Hepatic stellate cell (primary cell): ENCODE data around the gene OPN4.

Experiments used
- DNase-seq: peaks from one replicate; pipeline ENCODE4 v3.0.0; 2011; ENCODE audit warnings: low spot score

OPN4 gene

DNA sequence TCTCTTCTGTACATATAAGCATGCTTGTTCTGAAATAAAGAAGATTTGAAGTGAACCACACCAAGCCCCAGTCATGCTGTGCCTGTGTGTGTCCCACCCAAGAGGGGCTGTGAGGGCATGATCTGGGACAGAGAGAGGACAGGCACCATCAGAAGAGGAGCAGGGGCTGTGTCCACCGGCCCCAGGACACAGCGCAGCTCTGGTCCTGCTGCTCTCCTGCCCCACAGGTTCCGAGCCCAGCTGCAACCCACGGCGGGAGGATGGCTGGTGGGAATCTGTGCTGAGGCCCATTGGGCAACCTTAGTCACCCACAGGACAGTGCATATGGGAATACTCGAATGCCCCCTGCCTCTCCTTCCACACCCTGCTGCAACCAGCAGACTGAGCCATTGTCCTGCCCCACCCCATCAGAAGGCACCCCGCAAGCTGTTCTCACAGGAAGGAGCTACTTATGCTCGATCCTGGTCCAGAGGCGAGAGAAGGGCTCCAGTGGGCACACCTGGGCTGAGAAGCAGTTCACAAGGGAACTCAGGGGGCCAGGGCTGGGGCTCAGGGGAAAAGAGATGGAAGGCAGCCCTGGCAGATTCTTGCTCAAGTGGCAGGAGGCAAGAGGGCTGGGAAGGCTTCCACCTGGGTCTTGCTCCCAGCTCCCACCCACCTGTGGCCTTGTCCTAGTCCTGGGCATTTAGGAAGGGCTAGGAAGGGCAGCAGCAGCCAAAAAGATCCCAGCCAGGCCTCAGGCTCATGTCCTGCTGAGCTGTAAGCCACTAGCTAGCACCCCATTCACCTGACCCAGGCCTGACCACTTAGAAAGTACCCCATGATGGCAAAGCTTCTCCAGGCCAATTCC is 45.9 kb downstream of the OPN4 start:
- DNase-seq, result no peak

DNA sequence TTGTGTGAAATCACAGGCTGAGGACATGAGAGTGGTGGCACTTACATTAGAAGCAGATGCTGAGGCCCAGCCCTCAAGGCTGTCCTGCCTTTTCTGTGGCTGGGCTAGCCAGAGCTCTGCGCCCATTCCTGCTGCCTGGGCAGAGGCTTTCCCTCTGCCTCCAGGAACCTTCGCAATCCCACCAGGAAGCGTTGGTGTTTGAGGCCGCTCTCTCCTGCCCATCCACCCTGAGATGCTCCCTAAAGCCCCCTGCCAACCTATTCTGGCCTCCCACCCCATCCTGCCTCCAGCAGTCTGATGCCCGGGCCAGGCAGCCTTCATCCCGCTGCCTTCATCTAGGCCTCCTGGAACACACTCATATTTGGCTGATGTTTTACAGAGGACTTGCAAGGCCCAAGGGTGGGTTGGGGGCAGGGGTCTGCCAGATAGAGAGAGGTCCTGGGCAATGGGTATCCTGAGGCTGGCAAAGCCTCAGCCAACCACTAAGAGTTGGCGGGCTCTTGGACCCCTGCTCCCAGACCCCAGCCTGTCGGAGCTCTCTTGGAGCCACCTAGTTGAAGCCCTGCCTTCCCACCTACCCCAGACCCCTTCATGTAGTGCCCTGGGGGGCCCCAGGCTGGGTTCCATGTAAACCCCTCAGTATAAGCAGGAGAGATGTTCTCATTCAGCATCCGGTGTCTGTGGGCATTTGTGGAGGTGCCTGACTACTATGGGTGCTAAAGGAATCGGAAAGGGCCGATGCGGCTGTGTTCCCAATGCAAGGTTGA is 46.7 kb downstream of the OPN4 start:
- DNase-seq, result no peak

- no peak for DNase-seq
Measured at GRCh38 chr10:86703176-86703575, 48.8 kb downstream of the OPN4 start.

DNA sequence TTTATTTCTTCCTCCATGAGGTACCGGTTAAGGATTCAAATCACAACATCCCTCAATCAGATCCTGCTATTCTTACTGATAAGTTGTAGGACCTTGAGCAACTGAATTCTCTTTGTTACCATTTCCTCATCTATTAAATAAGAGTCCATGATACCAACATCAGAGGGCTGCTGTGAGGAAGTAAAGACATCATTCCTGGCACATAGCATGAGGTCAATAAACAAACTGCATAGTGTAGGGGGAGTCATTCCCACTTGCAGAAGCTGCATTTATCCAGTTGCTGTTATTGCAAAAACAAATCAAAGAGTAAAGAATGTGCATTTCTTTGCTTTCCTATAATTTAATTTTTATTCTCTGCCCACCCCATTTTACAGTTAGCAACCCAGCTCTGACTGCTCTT is 50.8 kb downstream of the OPN4 start:
- no peak for DNase-seq

DNA sequence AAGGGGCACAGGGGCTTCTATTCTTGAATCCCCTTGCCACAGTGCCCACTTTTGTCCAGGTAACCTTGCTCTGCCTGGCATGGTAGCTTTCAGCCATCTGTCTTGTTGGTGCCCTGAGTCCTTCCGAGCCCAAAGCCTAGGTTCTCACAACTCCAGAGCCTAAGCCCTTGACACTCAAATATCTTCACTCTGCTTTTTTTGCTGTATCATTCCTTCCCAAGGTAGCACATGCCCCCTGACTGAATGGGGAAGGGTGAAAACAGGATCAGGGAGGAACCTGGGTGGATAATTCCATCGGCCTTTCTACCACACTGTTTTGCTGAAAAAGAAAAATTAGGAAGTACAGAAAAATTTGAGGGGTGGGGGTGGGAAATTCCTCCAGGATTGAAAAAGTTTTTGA is 51.6 kb downstream of the OPN4 start:
- DNase-seq, result no peak

DNA sequence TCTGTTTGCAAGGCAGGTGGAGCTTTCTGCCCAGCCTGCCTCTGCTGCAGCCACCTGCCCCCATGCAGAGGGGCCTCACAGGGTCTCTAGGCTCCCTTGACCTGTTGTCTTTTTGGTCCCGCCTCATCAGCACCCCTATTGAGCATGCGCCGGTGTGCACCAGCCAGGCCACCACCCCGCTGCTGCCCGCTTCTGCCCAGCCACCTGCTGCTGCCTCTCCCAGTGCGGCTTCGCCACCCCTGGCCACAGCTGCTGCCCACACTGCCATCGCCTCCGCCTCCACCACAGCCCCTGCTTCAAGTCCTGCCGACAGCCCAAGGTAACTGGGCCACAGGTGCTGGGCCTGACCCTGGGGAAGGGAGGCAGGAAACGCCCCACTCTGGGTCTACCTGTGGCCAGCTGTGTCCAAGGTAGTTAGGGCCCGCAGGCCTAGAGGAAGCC is 52.1 kb downstream of the OPN4 start:
- no peak for DNase-seq

DNA sequence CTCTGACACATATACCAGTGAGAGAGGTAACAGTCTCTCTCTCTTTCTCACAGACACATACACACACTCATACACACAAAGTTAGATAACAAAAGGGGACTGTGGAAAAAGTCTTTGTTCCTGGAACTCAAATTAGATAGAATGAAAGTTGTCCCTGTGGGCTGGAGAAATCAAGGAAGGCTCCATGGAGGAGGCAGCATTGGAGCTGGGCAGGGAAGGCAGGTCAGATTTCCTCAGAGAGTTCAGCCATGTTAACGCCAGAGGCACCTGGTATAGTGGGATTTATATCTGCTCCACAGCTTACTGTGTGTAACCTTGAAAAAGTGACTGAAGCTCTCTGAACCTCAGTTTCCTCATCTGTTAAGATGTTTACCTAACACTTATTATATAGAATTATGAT is 52.6 kb downstream of the OPN4 start:
- DNase-seq, result no peak

DNA sequence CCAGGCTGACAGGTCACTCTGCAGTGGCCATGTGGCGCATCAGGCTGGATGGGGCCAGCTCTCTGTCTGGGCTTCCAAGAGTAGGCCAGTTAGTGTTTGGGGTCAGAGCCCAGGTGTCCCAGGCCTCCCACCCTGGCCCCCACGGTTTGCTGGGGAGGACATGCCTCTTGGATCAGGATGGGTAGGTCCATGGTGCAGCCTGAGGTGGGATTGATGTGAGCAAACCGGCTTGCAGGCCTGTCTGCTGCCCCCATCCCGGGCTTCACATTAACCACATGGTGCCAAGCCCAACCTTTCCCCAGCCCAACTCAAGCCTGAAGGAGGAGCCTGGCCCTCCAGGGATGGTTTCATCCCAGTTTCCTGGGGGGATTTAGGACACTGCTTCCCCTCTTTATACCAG is 53.2 kb downstream of the OPN4 start:
- DNase-seq, result no peak

DNA sequence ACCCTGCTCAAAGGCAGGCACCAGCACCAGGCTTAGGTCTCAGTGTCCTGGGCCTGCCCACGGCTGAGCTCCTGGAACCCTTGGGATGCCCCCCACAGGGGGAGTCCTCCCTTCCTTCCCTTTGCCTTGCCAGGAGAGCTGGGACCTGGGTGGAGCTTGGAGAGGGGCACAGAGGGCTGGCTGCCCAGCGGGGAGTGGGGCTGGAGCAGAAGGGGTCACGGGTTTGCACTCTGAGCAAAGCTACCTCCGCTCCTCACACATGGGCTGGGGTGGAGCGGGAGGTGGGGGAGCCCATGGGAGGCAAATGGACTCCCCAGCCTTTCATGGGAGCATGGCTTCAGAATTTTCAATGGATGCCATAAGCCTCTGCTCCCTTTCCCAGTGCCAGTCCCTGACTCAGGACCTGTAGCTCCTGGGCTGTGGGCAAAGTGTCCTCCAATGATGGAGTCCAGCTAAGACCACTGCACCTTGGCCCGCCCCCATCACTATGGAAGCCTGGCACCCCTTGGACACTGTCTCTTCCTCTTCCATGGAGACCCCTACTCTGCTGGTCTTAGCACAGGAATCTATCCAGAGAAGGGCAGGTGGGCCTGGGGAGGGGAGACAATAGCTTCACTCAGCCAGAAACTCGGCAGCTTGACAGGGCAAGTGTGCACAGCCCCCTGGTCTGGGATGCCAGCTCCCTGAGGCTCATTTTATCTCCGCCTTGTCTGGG is 53.9 kb downstream of the OPN4 start:
- no peak for DNase-seq

DNA sequence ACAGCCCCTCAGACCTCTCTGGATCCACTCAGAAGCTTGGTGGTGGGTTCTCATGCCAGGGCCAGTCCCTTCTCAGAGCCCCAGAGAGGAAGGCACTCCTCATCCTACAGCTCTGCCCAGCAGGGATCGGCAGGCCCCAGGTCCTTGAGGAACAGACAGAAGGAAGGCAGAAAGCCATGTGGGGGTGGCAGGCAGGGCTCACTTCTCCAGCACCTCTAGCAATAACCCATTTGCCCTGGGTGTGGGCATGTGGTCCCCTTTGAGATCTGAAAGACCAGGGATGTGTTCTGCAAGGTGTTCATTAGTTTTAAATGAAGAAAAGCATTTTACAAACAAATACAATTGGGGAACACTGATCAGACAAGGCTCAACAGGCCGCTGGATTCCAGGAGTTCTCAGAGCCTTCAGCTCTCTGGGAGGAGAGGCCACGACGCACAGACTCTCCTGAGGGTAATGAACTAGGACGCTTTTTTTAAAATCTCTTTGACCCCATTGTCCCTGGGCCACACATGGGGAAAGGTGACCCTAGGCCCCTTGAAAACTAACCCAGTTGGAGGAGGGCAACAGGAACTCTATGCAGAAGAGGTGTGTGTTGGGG is 54.5 kb downstream of the OPN4 start:
- DNase-seq, result no peak

DNA sequence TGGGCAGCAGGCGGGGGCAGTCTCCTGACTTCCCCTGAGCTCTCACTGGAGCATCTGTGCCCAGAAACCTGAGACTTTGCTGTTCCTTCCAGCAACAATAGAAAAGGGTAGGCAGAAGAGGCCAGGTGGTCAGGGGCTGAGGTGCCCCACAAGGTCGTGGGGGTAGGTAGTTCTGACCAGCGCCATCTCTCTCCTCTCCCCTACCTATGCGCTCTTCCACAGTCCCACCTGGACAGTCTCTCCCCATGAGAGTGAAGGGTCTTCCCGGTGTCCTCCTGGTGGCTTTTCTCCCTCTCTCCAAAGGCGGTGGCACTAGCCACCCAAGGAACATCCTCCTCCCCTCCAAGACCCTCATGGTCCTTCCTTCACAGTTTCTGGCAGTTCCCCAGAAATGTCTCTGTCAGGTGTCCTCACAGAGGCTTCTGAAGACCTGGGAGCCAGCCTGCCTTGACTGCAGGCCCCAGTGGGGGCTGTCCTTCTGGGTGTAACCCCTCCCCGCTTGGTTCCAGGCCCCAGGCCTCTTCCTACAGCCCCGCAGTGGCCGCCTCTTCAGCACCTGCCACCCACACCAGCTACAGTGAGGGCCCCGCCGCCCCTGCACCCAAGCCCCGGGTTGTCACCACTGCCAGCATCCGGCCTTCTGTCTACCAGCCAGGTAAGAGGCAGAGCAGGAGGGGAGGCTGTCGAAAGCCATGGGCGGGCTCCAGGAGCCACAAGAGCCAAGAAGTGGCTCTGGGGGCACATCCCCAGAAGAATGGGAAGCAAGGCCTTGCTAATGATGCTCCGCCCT is 55.2 kb downstream of the OPN4 start:
- DNase-seq, result no peak

GRCh38 chr10:86710987-86711512 is 56.7 kb downstream of the OPN4 start:
- peak; percentile 97 for DNase-seq

DNA sequence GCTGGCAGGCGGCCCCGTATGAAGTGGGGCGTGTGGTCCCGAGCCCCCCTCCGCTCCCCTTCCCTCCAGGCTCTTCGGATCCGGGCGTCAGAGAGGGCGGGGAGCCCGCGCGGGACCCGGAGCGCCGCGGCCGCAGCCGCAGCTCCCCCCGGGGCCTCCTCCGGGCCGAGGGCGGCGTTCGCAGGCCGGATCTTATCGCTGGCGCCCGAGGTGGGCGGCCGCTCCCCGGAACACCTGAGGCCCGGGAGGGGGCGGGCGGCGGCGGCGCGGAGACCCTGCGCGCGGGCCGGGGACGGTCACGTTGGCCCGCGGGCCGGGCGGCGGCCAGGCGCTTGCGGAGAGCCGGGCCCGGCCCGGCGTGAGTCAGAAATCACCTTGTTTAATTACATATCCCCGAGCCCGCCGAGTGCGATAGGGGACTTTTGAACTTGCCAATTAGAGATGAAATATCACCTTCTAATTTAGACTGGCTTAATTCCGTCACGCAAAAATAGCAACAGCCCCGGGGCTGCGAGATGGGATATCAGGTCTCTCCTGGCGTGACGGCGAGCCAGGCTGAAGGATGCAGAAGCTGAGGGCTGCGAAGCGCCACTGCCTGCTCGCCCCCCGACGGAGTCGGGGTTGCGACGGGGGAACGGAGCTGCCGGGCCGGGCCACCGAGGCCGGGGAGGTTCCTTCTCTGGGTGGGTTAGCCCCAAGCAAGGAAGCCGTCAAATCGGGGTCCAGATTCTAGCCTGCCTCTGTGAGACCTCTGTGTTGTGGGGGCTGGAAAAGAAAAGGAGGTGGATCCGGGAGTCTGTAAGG is 57.4 kb downstream of the OPN4 start:
- DNase-seq, result peak; percentile 79

DNA sequence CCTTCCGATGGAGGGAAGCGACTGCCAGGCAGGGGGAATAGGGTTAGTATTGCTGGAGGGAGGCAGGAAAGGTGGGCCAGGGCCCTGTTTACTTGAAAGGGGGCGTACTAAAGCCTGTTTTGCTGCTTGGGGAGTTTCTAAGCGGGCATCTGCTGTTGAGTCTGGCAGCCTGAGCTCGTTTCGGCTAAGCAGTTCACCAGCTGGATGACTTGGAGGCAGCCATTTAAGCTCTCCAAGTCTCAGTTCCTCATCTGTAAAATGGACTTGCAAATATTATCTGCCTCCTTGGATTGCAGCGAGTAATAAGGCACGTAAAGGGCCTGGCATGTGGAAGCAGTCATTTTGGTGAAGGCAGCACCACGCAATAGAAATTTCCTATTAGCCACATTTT is 58.0 kb downstream of the OPN4 start:
- no peak for DNase-seq

DNA sequence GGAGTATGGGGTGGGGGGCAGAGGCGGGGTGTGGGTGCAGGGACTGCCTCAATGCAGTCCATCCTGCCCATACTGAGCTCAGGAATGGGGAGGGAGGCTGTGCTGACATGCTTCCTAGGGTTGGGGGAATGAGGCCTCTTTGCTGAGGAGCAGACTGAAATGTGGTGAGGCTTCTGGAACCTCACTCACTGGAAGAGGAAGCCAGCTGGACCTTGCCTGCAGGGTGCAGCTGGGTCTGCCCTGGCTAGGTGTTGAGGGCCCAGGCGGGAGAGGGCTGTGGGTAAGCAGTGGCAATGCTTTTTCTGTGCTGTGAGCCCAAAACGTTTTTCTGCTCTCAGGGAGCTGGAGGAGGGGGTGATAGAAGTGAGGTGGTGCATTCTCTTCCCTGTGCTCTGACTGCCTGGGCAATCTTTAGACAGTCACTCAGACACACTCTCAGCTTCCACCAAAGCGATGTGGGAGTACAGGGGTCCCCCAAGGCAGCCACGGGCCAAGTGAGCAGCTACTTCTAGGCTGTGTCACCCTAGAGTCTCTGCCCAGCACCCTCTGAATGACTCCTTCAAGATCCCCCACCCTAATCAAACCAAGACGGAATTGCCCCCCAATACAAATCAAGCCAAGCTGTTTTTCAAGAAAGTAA is 60.9 kb downstream of the OPN4 start:
- no peak for DNase-seq

- no peak for DNase-seq
Measured at GRCh38 chr10:86715836-86716235, 61.5 kb downstream of the OPN4 start.
